Measurements from ENCODE around the gene COA8. TPM values are rescaled to one million over a fixed set of nuclear protein-coding genes. Genes with fewer than 3 reads are reported as not detected.

The COA8 gene
- total and polyA plus RNA-seq, 2 donors (not counting 3 experiments of a cell fraction or from before 2014, with no cell fraction given): 19.1 to 46.4 TPM

DNA sequence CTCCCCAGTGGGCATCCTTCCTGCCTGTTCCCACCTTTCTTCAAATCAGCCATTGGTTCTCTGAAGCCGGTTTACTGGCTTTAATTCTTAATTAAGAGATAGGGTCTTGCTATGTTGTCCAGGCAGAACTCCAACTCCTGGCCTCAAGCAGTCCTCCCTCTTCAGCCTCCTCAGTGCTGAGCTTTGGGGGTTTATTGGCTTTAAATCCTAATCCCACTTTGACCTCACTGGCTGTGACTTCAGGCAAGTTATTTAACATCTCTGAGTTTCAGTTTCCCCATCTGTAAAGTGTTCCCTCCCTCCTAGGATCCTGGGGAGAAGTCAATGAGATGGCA lies 35.9 kb upstream of the COA8 start:
- H4K20me1 ChIP-seq (replicated peaks; ENCODE audit: control insufficient read depth, extremely low read depth, insufficient read depth, low read length): no peaks in the 10 kb centered on the region
- H2AFZ ChIP-seq (ENCODE audit: low read depth, low read length): no peak overlapping the region
- no peak overlapping the region for H3K4me2 ChIP-seq (ENCODE audit: insufficient read depth, low read length)
- peaks cover 19 to 23% of the 10 kb centered on the region in 2 experiments for H3K27me3 ChIP-seq (ENCODE audit: control insufficient read depth in 2 of 2, insufficient read depth in 2 of 2, low read length in 2 of 2)
- CTCF ChIA-PET: interaction anchor here (1.9 to 4.8 kb wide), 2 partner anchors 8 to 21 kb away, joined by 4 to 49 read pairs; no protein-coding TSS in a partner anchor
- no peak overlapping the region for H3K9ac ChIP-seq (replicated peaks; ENCODE audit: extremely low read depth, insufficient read depth, low read length)
- H3K9me3 ChIP-seq (replicated peaks; ENCODE audit: control insufficient read depth, insufficient read depth, low read length): no peaks in the 10 kb centered on the region
- FAIRE-seq (no peak), DNase-seq (ENCODE audit: low read depth, low spot score) (no peak)
- peaks cover 11% of the 10 kb centered on the region for H3K4me1 ChIP-seq (ENCODE audit: control insufficient read depth, extremely low read depth, insufficient read depth, low read length)
- H3K79me2 ChIP-seq (ENCODE audit: control insufficient read depth, insufficient read depth, low read length): peaks cover 21% of the 10 kb centered on the region
- intact Hi-C loops (cut with micrococcal nuclease) (loop anchor here (5.0 kb wide), 1 partner anchor 35 kb away; the partner anchor contains the start of genes BAG5 and COA8), dilution Hi-C loops (cut with MboI; ENCODE audit: extremely low pct_ligation_motif_present, low sequenced_read_pairs) (no loop called here)
- no peak overlapping the region for H3K27ac ChIP-seq (ENCODE audit: insufficient read depth, low read depth, low read length)
- no peaks in the 10 kb centered on the region for H3K36me3 ChIP-seq (ENCODE audit: control insufficient read depth in 2 of 2, extremely low read depth in 1 of 2, insufficient read depth in 2 of 2, low read length in 2 of 2)
- no peaks in the 10 kb centered on the region for H3K9me1 ChIP-seq (replicated peaks; ENCODE audit: control insufficient read depth, extremely low read depth, insufficient read depth, low read length)
- no TSS peak for BruUV-seq (replicated peaks)
- POLR2A ChIA-PET: no interaction called here
- TF ChIP-seq, protein P1, sequence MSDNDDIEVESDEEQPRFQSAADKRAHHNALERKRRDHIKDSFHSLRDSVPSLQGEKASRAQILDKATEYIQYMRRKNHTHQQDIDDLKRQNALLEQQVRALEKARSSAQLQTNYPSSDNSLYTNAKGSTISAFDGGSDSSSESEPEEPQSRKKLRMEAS (IDR thresholded peaks at IDR 0.05; ENCODE audit: insufficient read depth, insufficient read length): no peak
- TF ChIP-seq, protein P2, sequence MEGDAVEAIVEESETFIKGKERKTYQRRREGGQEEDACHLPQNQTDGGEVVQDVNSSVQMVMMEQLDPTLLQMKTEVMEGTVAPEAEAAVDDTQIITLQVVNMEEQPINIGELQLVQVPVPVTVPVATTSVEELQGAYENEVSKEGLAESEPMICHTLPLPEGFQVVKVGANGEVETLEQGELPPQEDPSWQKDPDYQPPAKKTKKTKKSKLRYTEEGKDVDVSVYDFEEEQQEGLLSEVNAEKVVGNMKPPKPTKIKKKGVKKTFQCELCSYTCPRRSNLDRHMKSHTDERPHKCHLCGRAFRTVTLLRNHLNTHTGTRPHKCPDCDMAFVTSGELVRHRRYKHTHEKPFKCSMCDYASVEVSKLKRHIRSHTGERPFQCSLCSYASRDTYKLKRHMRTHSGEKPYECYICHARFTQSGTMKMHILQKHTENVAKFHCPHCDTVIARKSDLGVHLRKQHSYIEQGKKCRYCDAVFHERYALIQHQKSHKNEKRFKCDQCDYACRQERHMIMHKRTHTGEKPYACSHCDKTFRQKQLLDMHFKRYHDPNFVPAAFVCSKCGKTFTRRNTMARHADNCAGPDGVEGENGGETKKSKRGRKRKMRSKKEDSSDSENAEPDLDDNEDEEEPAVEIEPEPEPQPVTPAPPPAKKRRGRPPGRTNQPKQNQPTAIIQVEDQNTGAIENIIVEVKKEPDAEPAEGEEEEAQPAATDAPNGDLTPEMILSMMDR (IDR thresholded peaks at IDR 0.05; ENCODE audit: extremely low read depth in 1 of 2, insufficient read depth in 1 of 2, low read depth in 1 of 2, low read length in 2 of 2): no peak
- TF ChIP-seq EZH2 (IDR thresholded peaks at IDR 0.05; ENCODE audit: borderline replicate concordance, low read depth, low read length, severe bottlenecking): no peak
- no peak for TF ChIP-seq FOS (IDR thresholded peaks at IDR 0.05; ENCODE audit: borderline replicate concordance, insufficient read depth, low read length)
- no peak for TF ChIP-seq JUN (IDR thresholded peaks at IDR 0.05; ENCODE audit: borderline replicate concordance, insufficient read depth, insufficient read length, low read depth)
- no peak for TF ChIP-seq POLR2AphosphoS5 (IDR thresholded peaks at IDR 0.05; ENCODE audit: insufficient read depth, low read depth, low read length)
- no peak for TF ChIP-seq GATA2 (IDR thresholded peaks at IDR 0.05; ENCODE audit: insufficient read depth, insufficient read length, low read depth, low read length)
- TF ChIP-seq MYC (IDR thresholded peaks at IDR 0.05; ENCODE audit: low read depth, low read length): no peak
- no peak for TF ChIP-seq POLR2A (IDR thresholded peaks at IDR 0.05; ENCODE audit: low read depth, low read length)
- H3K4me3 ChIP-seq (replicated peaks in 1 of 3; ENCODE audit: insufficient read depth in 1 of 3, low read depth in 1 of 3, low read length in 3 of 3): no peak overlapping the region
